OCI-LY7 (cell line): ENCODE measurements around the gene TGM2. TPM values are rescaled to one million over a fixed set of nuclear protein-coding genes. Genes with fewer than 3 reads are reported as not detected.

Experiments
- BruUV-seq: library from RNA; stranded (reverse); fragments of 400-500 nt; replicated peaks from 2 replicates; lab custom pipeline; 2021; lab: Mats Ljungman, UMichigan
- CTCF ChIA-PET: fragments of 300-600 bp; sonication (Branson Sonifier 250); formaldehyde crosslinking; loops from one replicate; lab custom pipeline; 2022; ENCODE audit warnings: antibody characterized with exemption; ENCODE audit not compliant: unreplicated experiment; lab: Charles Lee
- POLR2A ChIA-PET: fragments of 300-600 bp; sonication (Branson Sonifier 250); formaldehyde crosslinking; loops from one replicate; lab custom pipeline; 2022; ENCODE audit warnings: antibody characterized with exemption; lab: Charles Lee
- DNase-seq: peaks from one replicate; pipeline ENCODE4 v3.0.0-alpha.2; 2015; ENCODE audit warnings: low spot score
- H2AFZ ChIP-seq: fragments of 200-600 bp; sonication (generic), shearing (Covaris generic); 2 replicates; pipeline ENCODE4 v1.6.1; 2014; ENCODE audit warnings: mild to moderate bottlenecking, antibody characterized with exemption, low read length, moderate library complexity
- H3K27ac ChIP-seq: fragments of 200-600 bp; sonication (generic); 2 replicates; pipeline ENCODE4 v1.5.1; 2014; ENCODE audit warnings: mixed run types, low read depth, mild to moderate bottlenecking, moderate library complexity, low read length, inconsistent platforms; ENCODE audit not compliant: poor library complexity, severe bottlenecking
- H3K36me3 ChIP-seq: fragments of 200-600 bp; sonication (generic); 2 replicates; pipeline ENCODE4 v1.6.1; 2014; ENCODE audit warnings: mild to moderate bottlenecking, antibody characterized with exemption, low read length, moderate library complexity, mixed read lengths; ENCODE audit not compliant: insufficient read depth
- H3K4me1 ChIP-seq: fragments of 200-600 bp; sonication (generic); 2 replicates; pipeline ENCODE4 v1.5.1; 2014; ENCODE audit warnings: mild to moderate bottlenecking, low read length; ENCODE audit not compliant: insufficient read depth, poor library complexity, severe bottlenecking
- H3K4me2 ChIP-seq: fragments of 200-600 bp; sonication (generic); 2 replicates; pipeline ENCODE4 v1.6.1; 2014; ENCODE audit warnings: mild to moderate bottlenecking, low read length
- H3K4me3 ChIP-seq: fragments of 200-600 bp; sonication (generic); 2 replicates; pipeline ENCODE4 v1.5.1; 2014; ENCODE audit warnings: mild to moderate bottlenecking, low read depth, low read length; ENCODE audit not compliant: poor library complexity, severe bottlenecking
- H3K79me2 ChIP-seq: fragments of 200-600 bp; sonication (generic); 2 replicates; pipeline ENCODE4 v1.6.1; 2016; ENCODE audit warnings: low read depth, mild to moderate bottlenecking, low read length, moderate library complexity, mixed read lengths; ENCODE audit not compliant: insufficient read depth
- H3K9me2 ChIP-seq: fragments of 200-600 bp; sonication (generic); 2 replicates; pipeline ENCODE4 v1.6.1; 2016; ENCODE audit warnings: mild to moderate bottlenecking, low read length, mixed read lengths; ENCODE audit not compliant: insufficient read depth
- H3K9me3 ChIP-seq: fragments of 200-600 bp; sonication (generic); 2 replicates; pipeline ENCODE4 v1.6.1; 2014; ENCODE audit warnings: mild to moderate bottlenecking, mixed run types, low read length, mixed read lengths
- H4K20me1 ChIP-seq: fragments of 200-600 bp; sonication (generic); 2 replicates; pipeline ENCODE4 v1.6.1; 2014; ENCODE audit warnings: mild to moderate bottlenecking, antibody characterized with exemption, low read length, moderate library complexity, mixed read lengths; ENCODE audit not compliant: insufficient read depth
- EZH2phosphoT487 ChIP-seq: fragments of 200-600 bp; sonication (generic); IDR thresholded peaks from 2 replicates; pipeline ENCODE4 v1.6.1; 2018; ENCODE audit warnings: low read depth, borderline replicate concordance, mild to moderate bottlenecking, mixed run types, antibody characterized with exemption, low read length, moderate library complexity, mixed read lengths
- intact Hi-C: fragments of 100-400 bp; cut with micrococcal nuclease; formaldehyde crosslinking; loops from one replicate; pipeline ENCODE4 v1.10.0; 2022; ENCODE audit not compliant: unreplicated experiment
- total RNA-seq, 2 experiments: library from RNA; depleted of rRNA in 1 of 2; stranded (reverse); fragments of >200 nt in 1 of 2; shearing (Covaris generic) in 1 of 2; gene quantifications; 2 replicates each; pipeline ENCODE4 v1.2.3, GENCODE V29; 2014 to 2022
- TF ChIP-seq, protein P1 (sequence below): fragments of 200-600 bp; sonication (generic); conservative IDR thresholded peaks from 2 replicates; pipeline ENCODE4 v1.5.1; 2014; ENCODE audit warnings: mild to moderate bottlenecking, antibody characterized with exemption, low read length, moderate library complexity, mixed read lengths

Gene TGM2
- total RNA-seq, 2 experiments from 2014 or later = not detected

DNA sequence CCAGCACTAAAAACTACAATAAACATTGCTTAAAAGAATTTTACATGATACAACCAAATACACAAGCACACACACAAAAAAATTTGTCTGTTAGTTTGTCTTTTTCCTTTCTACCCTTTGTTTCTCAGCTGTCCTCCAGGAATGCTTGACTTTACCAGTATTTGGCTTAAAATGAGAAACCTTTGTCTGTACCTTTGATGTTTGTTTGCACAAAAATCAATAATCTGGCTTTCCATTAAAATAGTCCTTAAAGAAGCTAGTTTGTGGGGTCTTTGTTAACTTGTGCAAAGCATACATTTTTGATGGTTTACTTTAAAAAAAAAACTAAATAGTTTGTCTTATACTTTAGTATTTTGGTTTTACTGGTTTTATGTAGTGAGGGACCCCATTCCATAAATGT lies 82.2 kb downstream of the TGM2 start:
- H3K36me3 ChIP-seq = peaks cover 92% of the 10 kb centered on the region
- H3K4me2 ChIP-seq = no peak overlapping the region
- H3K79me2 ChIP-seq = peaks cover 22% of the 10 kb centered on the region
- DNase-seq = no peak
- no peaks in the 10 kb centered on the region for H3K9me2 ChIP-seq
- H3K4me3 ChIP-seq = no peak overlapping the region
- intact Hi-C loops = no loop called here
- TF ChIP-seq EZH2phosphoT487 = no peak
- TF ChIP-seq, protein P1, sequence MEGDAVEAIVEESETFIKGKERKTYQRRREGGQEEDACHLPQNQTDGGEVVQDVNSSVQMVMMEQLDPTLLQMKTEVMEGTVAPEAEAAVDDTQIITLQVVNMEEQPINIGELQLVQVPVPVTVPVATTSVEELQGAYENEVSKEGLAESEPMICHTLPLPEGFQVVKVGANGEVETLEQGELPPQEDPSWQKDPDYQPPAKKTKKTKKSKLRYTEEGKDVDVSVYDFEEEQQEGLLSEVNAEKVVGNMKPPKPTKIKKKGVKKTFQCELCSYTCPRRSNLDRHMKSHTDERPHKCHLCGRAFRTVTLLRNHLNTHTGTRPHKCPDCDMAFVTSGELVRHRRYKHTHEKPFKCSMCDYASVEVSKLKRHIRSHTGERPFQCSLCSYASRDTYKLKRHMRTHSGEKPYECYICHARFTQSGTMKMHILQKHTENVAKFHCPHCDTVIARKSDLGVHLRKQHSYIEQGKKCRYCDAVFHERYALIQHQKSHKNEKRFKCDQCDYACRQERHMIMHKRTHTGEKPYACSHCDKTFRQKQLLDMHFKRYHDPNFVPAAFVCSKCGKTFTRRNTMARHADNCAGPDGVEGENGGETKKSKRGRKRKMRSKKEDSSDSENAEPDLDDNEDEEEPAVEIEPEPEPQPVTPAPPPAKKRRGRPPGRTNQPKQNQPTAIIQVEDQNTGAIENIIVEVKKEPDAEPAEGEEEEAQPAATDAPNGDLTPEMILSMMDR = no peak
- 0 out of 2 replicates have a peak, but pooled peaks cover 6% of the 10 kb centered on the region for H4K20me1 ChIP-seq
- no peaks in the 10 kb centered on the region; the same call in 1 of the 2 replicates for H3K9me3 ChIP-seq
- no peaks in the 10 kb centered on the region for H3K4me1 ChIP-seq
- H3K27ac ChIP-seq = no peak overlapping the region
- no peak overlapping the region for H2AFZ ChIP-seq
- CTCF ChIA-PET = no interaction called here
- POLR2A ChIA-PET = no interaction called here
- BruUV-seq = no TSS peak

DNA sequence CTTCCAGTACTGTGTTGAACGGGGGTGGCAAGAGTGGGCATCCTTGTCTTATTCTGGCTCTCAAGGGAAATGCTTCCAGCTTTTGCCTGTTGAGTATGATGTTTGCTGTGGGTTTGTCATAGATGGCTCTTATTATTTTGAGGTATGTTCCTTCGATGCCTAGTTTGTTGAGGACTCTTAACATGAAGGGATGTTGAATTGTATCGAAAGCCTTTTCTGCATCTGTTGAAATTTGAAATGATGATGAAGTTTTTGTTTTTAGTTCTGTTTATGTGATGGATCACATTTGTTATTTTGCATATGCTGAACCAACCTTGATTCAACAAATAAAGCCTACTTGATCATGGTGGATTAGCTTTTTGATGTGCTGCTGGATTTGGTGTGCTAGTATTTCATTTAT lies 83.5 kb downstream of the TGM2 start:
- H3K4me3 ChIP-seq = no peak overlapping the region
- H3K27ac ChIP-seq = no peak overlapping the region
- H2AFZ ChIP-seq = no peak overlapping the region
- DNase-seq = no peak
- H3K9me3 ChIP-seq = no peaks in the 10 kb centered on the region; the same call in 1 of the 2 replicates
- H3K4me1 ChIP-seq = no peaks in the 10 kb centered on the region
- H3K79me2 ChIP-seq = peaks cover 22% of the 10 kb centered on the region
- 0 out of 2 replicates have a peak, but pooled peaks cover 6% of the 10 kb centered on the region for H4K20me1 ChIP-seq
- peaks cover 89% of the 10 kb centered on the region for H3K36me3 ChIP-seq
- CTCF ChIA-PET = no interaction called here
- no peak overlapping the region for H3K4me2 ChIP-seq
- no peak for TF ChIP-seq EZH2phosphoT487
- TF ChIP-seq, protein P1 = no peak
- intact Hi-C loops = no loop called here
- POLR2A ChIA-PET = no interaction called here
- no peaks in the 10 kb centered on the region for H3K9me2 ChIP-seq
- no TSS peak for BruUV-seq

DNA sequence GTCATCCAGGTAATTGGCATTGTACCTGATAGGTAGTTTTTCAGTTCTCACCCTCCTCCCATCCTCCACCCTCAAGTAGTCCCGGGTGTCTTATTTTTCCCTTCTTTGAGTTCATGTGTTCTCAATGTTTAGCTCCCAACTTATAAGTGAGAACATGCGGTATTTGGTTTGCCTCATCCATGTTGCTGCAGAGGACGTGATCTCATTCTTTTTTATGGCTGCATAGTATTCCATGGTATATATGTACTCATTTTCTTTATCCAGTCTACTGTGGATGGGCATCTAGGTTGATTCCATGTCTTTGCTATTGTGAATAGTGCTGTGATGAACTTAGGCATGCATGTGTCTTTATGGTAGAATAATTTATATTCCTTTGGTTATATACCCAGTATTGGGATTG lies 85.7 kb downstream of the TGM2 start:
- Histone ChIP-seq H3K4me1 (no peaks in the 10 kb centered on the region), H3K27ac (no peak overlapping the region), H3K9me3 (no peaks in the 10 kb centered on the region; the same call in 1 of the 2 replicates), H3K9me2 (no peaks in the 10 kb centered on the region), H3K36me3 (peaks cover 94% of the 10 kb centered on the region), H3K79me2 (peaks cover 22% of the 10 kb centered on the region), H3K4me3 (no peak overlapping the region), H2AFZ (no peak overlapping the region), H3K4me2 (no peak overlapping the region), H4K20me1 (0 out of 2 replicates have a peak, but pooled peaks cover 6% of the 10 kb centered on the region)
- intact Hi-C loops = no loop called here
- POLR2A ChIA-PET = no interaction called here
- no peak for DNase-seq
- TF ChIP-seq EZH2phosphoT487 = no peak
- TF ChIP-seq, protein P1 = no peak
- no TSS peak for BruUV-seq
- CTCF ChIA-PET = no interaction called here
